WTC11 (cell line): ENCODE results near the gene PRKAG2. TPM values are rescaled to one million over a fixed set of nuclear protein-coding genes. Genes with fewer than 3 reads are reported as not detected.

ENCODE experiments used
- ATAC-seq: fragments of 200-7000 bp; cut with Tn5 transposase; 2 replicates; pipeline ENCODE4 v1.10.0; 2021; ENCODE audit warnings: mild to moderate bottlenecking, moderate library complexity
- CTCF ChIA-PET: fragments of 300-600 bp; sonication (Branson Sonifier 250); formaldehyde crosslinking; loops from one replicate; lab custom pipeline; 2021; ENCODE audit warnings: antibody characterized with exemption; lab: Charles Lee
- POLR2A ChIA-PET: fragments of 350-600 bp; sonication (Branson Sonifier 250); formaldehyde crosslinking; loops from one replicate; lab custom pipeline; 2021; ENCODE audit warnings: antibody characterized with exemption; lab: Charles Lee
- DNase-seq: peaks from one replicate; pipeline ENCODE4 v3.0.0; 2021; ENCODE audit warnings: low spot score
- H3K27ac Mint-ChIP-seq: 2 replicates; pipeline ENCODE4 v1.8.0; 2021; ENCODE audit warnings: mixed read lengths
- H3K27me3 Mint-ChIP-seq: 2 replicates; pipeline ENCODE4 v1.8.0; 2021; ENCODE audit warnings: low read depth, mild to moderate bottlenecking, moderate library complexity, mixed read lengths
- H3K36me3 Mint-ChIP-seq: 2 replicates; pipeline ENCODE4 v1.8.0; 2021; ENCODE audit warnings: mixed read lengths
- H3K4me1 Mint-ChIP-seq: 2 replicates; pipeline ENCODE4 v1.8.0; 2022; ENCODE audit warnings: mixed read lengths
- H3K4me3 Mint-ChIP-seq: 2 replicates; pipeline ENCODE4 v1.8.0; 2021; ENCODE audit warnings: mild to moderate bottlenecking, moderate library complexity, mixed read lengths
- H3K9me3 Mint-ChIP-seq: 2 replicates; pipeline ENCODE4 v1.8.0; 2021; ENCODE audit warnings: mixed read lengths
- CBFB ChIP-seq: sonication (generic); formaldehyde crosslinking; IDR thresholded peaks from 2 replicates; pipeline ENCODE4 v1.8.1; 2022; ENCODE audit warnings: mild to moderate bottlenecking, low read depth, missing genetic modification reagents
- GABPB1 ChIP-seq: sonication (generic); formaldehyde crosslinking; IDR thresholded peaks from 2 replicates; pipeline ENCODE4 v1.8.1; 2023; ENCODE audit warnings: mild to moderate bottlenecking, missing genetic modification reagents
- IRF2 ChIP-seq: sonication (generic); formaldehyde crosslinking; IDR thresholded peaks from 2 replicates; pipeline ENCODE4 v1.8.0; 2022; ENCODE audit warnings: low read depth, missing genetic modification reagents, borderline replicate concordance
- JUN ChIP-seq: sonication (generic); formaldehyde crosslinking; IDR thresholded peaks from 2 replicates; pipeline ENCODE4 v1.8.0; 2023; ENCODE audit warnings: mild to moderate bottlenecking, missing genetic modification reagents
- SOX15 ChIP-seq: fragments of 250-450 bp; sonication (Bioruptor Pico); IDR thresholded peaks from 2 replicates; pipeline ENCODE4 v1.9.0; 2021; ENCODE audit warnings: mild to moderate bottlenecking
- ZNF232 ChIP-seq: sonication (generic); formaldehyde crosslinking; IDR thresholded peaks from 2 replicates; pipeline ENCODE4 v1.8.0; 2022; ENCODE audit warnings: mild to moderate bottlenecking, missing genetic modification reagents
- ZNF396 ChIP-seq: fragments of 250-450 bp; sonication (Bioruptor Pico); IDR thresholded peaks from 2 replicates; pipeline ENCODE4 v1.8.0; 2021; ENCODE audit warnings: mild to moderate bottlenecking, moderate library complexity, borderline replicate concordance
- ZNF671 ChIP-seq: fragments of 250-450 bp; sonication (Bioruptor Pico); IDR thresholded peaks from 2 replicates; pipeline ENCODE4 v1.8.0; 2021; ENCODE audit warnings: mild to moderate bottlenecking
- total RNA-seq: library from RNA; stranded (reverse); gene quantifications from 3 replicates; pipeline ENCODE4 v1.2.3, GENCODE V29; 2021
- TF ChIP-seq, protein P1 (sequence below): sonication (generic); formaldehyde crosslinking; IDR thresholded peaks from 2 replicates; pipeline ENCODE4 v1.8.0; 2022; ENCODE audit warnings: missing genetic modification reagents
- TF ChIP-seq, protein P2 (sequence below): fragments of 200-600 bp; IDR thresholded peaks from 2 replicates; pipeline ENCODE4 v1.8.0; 2022; ENCODE audit warnings: antibody characterized with exemption
- TF ChIP-seq, protein P3 (sequence below): fragments of 250-450 bp; sonication (Bioruptor Pico); IDR thresholded peaks from 2 replicates; pipeline ENCODE4 v2.1.2; 2022; ENCODE audit warnings: mild to moderate bottlenecking, moderate library complexity
- TF ChIP-seq, protein P4 (sequence below): fragments of 250-450 bp; sonication (Bioruptor Pico); IDR thresholded peaks from 2 replicates; pipeline ENCODE4 v1.9.0; 2021; ENCODE audit warnings: mild to moderate bottlenecking
- TF ChIP-seq, protein P5 (sequence below): sonication (generic); formaldehyde crosslinking; conservative IDR thresholded peaks from 2 replicates; pipeline ENCODE4 v1.8.1; 2022; ENCODE audit warnings: mild to moderate bottlenecking, missing genetic modification reagents
- TF ChIP-seq, protein P6 (sequence below): sonication (generic); formaldehyde crosslinking; IDR thresholded peaks from 2 replicates; pipeline ENCODE4 v1.8.0; 2022; ENCODE audit warnings: mild to moderate bottlenecking, missing genetic modification reagents
- TF ChIP-seq, protein P7 (sequence below): fragments of 250-450 bp; sonication (Bioruptor Pico); IDR thresholded peaks from 2 replicates; pipeline ENCODE4 v1.9.0; 2021; ENCODE audit warnings: mild to moderate bottlenecking, borderline replicate concordance

PRKAG2 gene
- total RNA-seq, 1 experiment from 2014 or later, result 20.3 TPM

DNA sequence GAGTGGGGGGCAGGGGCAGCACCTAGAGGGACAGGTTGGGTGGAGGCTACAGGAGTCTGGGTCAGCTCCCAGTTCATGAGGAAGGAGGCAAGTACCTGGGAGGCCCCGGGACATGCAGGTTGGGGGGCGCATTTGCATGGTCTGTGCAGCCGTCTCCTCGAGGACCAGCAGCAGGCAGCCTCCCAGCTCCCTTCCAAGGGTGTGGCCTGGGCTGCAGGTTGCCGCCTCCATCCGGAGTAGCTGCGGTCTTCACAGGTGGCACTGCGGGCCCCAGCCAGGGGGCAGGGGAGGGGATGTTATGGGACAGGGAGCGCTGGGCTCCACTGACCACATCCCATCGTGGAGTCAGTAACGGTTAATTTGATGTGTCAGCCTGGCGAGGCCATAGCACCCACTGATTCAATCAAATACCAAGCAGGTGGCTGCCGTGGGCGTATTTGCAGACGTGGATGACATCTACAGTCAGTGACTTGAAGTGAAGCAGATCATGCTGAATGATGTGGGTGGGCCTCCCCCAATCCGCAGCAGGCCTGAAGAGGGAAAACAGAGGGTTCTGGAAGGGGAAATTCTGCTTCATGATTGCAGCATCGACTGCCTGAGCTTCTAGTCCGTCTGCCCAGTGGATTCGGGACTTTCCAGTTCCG is 81.6 kb downstream of the PRKAG2 start (continued):
- TF ChIP-seq, protein P1, sequence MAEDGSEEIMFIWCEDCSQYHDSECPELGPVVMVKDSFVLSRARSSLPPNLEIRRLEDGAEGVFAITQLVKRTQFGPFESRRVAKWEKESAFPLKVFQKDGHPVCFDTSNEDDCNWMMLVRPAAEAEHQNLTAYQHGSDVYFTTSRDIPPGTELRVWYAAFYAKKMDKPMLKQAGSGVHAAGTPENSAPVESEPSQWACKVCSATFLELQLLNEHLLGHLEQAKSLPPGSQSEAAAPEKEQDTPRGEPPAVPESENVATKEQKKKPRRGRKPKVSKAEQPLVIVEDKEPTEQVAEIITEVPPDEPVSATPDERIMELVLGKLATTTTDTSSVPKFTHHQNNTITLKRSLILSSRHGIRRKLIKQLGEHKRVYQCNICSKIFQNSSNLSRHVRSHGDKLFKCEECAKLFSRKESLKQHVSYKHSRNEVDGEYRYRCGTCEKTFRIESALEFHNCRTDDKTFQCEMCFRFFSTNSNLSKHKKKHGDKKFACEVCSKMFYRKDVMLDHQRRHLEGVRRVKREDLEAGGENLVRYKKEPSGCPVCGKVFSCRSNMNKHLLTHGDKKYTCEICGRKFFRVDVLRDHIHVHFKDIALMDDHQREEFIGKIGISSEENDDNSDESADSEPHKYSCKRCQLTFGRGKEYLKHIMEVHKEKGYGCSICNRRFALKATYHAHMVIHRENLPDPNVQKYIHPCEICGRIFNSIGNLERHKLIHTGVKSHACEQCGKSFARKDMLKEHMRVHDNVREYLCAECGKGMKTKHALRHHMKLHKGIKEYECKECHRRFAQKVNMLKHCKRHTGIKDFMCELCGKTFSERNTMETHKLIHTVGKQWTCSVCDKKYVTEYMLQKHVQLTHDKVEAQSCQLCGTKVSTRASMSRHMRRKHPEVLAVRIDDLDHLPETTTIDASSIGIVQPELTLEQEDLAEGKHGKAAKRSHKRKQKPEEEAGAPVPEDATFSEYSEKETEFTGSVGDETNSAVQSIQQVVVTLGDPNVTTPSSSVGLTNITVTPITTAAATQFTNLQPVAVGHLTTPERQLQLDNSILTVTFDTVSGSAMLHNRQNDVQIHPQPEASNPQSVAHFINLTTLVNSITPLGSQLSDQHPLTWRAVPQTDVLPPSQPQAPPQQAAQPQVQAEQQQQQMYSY (CRISPR knock-in tag), result no peak
- TF ChIP-seq, protein P2, sequence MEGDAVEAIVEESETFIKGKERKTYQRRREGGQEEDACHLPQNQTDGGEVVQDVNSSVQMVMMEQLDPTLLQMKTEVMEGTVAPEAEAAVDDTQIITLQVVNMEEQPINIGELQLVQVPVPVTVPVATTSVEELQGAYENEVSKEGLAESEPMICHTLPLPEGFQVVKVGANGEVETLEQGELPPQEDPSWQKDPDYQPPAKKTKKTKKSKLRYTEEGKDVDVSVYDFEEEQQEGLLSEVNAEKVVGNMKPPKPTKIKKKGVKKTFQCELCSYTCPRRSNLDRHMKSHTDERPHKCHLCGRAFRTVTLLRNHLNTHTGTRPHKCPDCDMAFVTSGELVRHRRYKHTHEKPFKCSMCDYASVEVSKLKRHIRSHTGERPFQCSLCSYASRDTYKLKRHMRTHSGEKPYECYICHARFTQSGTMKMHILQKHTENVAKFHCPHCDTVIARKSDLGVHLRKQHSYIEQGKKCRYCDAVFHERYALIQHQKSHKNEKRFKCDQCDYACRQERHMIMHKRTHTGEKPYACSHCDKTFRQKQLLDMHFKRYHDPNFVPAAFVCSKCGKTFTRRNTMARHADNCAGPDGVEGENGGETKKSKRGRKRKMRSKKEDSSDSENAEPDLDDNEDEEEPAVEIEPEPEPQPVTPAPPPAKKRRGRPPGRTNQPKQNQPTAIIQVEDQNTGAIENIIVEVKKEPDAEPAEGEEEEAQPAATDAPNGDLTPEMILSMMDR, result no peak
- TF ChIP-seq, protein P3, sequence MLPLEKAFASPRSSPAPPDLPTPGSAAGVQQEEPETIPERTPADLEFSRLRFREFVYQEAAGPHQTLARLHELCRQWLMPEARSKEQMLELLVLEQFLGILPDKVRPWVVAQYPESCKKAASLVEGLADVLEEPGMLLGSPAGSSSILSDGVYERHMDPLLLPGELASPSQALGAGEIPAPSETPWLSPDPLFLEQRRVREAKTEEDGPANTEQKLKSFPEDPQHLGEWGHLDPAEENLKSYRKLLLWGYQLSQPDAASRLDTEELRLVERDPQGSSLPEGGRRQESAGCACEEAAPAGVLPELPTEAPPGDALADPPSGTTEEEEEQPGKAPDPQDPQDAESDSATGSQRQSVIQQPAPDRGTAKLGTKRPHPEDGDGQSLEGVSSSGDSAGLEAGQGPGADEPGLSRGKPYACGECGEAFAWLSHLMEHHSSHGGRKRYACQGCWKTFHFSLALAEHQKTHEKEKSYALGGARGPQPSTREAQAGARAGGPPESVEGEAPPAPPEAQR (CRISPR knock-in tag), result no peak
- no peak for TF ChIP-seq ZNF671
- TF ChIP-seq, protein P4, sequence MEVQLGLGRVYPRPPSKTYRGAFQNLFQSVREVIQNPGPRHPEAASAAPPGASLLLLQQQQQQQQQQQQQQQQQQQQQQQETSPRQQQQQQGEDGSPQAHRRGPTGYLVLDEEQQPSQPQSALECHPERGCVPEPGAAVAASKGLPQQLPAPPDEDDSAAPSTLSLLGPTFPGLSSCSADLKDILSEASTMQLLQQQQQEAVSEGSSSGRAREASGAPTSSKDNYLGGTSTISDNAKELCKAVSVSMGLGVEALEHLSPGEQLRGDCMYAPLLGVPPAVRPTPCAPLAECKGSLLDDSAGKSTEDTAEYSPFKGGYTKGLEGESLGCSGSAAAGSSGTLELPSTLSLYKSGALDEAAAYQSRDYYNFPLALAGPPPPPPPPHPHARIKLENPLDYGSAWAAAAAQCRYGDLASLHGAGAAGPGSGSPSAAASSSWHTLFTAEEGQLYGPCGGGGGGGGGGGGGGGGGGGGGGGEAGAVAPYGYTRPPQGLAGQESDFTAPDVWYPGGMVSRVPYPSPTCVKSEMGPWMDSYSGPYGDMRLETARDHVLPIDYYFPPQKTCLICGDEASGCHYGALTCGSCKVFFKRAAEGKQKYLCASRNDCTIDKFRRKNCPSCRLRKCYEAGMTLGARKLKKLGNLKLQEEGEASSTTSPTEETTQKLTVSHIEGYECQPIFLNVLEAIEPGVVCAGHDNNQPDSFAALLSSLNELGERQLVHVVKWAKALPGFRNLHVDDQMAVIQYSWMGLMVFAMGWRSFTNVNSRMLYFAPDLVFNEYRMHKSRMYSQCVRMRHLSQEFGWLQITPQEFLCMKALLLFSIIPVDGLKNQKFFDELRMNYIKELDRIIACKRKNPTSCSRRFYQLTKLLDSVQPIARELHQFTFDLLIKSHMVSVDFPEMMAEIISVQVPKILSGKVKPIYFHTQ (CRISPR knock-in tag), result no peak

DNA sequence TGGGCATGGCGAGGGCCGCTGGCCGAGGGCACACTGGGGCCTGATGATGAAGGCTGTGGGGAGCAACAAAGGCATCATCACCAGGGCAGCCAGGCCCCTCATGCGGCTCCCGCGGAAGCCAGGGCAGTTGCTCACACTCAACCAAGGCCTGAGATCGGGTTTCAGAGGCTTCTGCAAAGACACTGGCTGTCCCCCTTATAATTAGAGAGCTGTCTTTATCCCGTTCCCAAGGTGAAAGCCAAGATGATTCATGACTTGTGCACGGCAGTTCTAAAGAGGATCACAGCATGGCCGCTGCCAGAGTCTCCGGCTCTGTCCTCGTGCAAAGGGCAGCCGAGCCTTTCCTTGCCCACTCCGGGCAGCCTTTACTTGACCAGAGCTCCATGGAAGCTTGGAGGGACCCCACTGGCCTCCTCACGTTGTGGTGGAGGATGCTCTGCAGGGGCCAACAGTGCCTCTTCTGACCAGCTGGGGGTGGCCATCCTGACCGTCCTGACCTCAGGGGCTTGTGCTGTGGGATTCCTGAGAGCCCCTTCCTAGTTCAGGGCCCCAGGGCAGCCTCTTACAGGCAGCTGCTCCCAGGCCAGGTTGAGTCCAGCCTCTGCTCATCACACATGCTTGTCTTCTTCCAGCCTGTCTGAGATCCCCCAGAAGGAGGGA is 82.3 kb downstream of the PRKAG2 start:
- no peak overlapping the region for H3K4me3 Mint-ChIP-seq
- DNase-seq, result peak; percentile 10
- ChIA-PET POLR2A (interaction anchor here (0.6 kb wide), 1 partner anchor 20 kb away, joined by 3 read pairs; no protein-coding TSS in a partner anchor), CTCF (interaction anchor here (0.7 to 7.9 kb wide), 3 partner anchors 11 to 20 kb away, joined by 3 to 70 read pairs (median 5); no protein-coding TSS in a partner anchor)
- peak; percentile 46 for ATAC-seq
- H3K27me3 Mint-ChIP-seq, result no peaks in the 10 kb centered on the region
- H3K4me1 Mint-ChIP-seq, result peaks cover 25% of the 10 kb centered on the region
- no peak for TF ChIP-seq JUN
- no peak for TF ChIP-seq GABPB1 (CRISPR knock-in tag)
- no peak for TF ChIP-seq ZNF232 (CRISPR knock-in tag)
- no peak for TF ChIP-seq CBFB (CRISPR knock-in tag)
- TF ChIP-seq, protein P5, sequence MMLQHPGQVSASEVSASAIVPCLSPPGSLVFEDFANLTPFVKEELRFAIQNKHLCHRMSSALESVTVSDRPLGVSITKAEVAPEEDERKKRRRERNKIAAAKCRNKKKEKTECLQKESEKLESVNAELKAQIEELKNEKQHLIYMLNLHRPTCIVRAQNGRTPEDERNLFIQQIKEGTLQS, result no peak
- no peak for TF ChIP-seq IRF2 (CRISPR knock-in tag)
- TF ChIP-seq, protein P6, sequence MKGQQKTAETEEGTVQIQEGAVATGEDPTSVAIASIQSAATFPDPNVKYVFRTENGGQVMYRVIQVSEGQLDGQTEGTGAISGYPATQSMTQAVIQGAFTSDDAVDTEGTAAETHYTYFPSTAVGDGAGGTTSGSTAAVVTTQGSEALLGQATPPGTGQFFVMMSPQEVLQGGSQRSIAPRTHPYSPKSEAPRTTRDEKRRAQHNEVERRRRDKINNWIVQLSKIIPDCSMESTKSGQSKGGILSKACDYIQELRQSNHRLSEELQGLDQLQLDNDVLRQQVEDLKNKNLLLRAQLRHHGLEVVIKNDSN (CRISPR knock-in tag), result no peak
- TF ChIP-seq, protein P7, sequence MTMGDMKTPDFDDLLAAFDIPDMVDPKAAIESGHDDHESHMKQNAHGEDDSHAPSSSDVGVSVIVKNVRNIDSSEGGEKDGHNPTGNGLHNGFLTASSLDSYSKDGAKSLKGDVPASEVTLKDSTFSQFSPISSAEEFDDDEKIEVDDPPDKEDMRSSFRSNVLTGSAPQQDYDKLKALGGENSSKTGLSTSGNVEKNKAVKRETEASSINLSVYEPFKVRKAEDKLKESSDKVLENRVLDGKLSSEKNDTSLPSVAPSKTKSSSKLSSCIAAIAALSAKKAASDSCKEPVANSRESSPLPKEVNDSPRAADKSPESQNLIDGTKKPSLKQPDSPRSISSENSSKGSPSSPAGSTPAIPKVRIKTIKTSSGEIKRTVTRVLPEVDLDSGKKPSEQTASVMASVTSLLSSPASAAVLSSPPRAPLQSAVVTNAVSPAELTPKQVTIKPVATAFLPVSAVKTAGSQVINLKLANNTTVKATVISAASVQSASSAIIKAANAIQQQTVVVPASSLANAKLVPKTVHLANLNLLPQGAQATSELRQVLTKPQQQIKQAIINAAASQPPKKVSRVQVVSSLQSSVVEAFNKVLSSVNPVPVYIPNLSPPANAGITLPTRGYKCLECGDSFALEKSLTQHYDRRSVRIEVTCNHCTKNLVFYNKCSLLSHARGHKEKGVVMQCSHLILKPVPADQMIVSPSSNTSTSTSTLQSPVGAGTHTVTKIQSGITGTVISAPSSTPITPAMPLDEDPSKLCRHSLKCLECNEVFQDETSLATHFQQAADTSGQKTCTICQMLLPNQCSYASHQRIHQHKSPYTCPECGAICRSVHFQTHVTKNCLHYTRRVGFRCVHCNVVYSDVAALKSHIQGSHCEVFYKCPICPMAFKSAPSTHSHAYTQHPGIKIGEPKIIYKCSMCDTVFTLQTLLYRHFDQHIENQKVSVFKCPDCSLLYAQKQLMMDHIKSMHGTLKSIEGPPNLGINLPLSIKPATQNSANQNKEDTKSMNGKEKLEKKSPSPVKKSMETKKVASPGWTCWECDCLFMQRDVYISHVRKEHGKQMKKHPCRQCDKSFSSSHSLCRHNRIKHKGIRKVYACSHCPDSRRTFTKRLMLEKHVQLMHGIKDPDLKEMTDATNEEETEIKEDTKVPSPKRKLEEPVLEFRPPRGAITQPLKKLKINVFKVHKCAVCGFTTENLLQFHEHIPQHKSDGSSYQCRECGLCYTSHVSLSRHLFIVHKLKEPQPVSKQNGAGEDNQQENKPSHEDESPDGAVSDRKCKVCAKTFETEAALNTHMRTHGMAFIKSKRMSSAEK (CRISPR knock-in tag), result no peak
- TF ChIP-seq ZNF396 (CRISPR knock-in tag), result no peak
- no peak for TF ChIP-seq SOX15 (CRISPR knock-in tag)
- no peak overlapping the region for H3K27ac Mint-ChIP-seq
- H3K36me3 Mint-ChIP-seq, result no peaks in the 10 kb centered on the region
- no peaks in the 10 kb centered on the region for H3K9me3 Mint-ChIP-seq
